Activated CD4-positive, alpha-beta memory T cell treated with anti-CD3 and anti-CD28 coated beads, Interleukin-2, amount 10 ng/mL, durations not matched to agents 7 days and 5 days (primary cell): ENCODE measurements around the gene TRPM5. TPM values are rescaled to one million over a fixed set of nuclear protein-coding genes. Genes with fewer than 3 reads are reported as not detected.

Experiments
- CTCF ChIA-PET: fragments of 350-600 bp; sonication (Branson Sonifier 250); formaldehyde crosslinking; loops from one replicate; lab custom pipeline; 2021; ENCODE audit warnings: antibody characterized with exemption, inconsistent platforms; lab: Charles Lee
- POLR2A ChIA-PET: fragments of 350-600 bp; sonication (Branson Sonifier 250); formaldehyde crosslinking; loops from one replicate; lab custom pipeline; 2021; ENCODE audit warnings: antibody characterized with exemption; lab: Charles Lee
- DNase-seq: peaks from one replicate; pipeline ENCODE4 v3.0.0-alpha.2; 2020
- H3K27ac Mint-ChIP-seq: one replicate; pipeline ENCODE4 v1.8.0; 2021; ENCODE audit warnings: mild to moderate bottlenecking, mixed read lengths
- H3K27me3 Mint-ChIP-seq: one replicate; pipeline ENCODE4 v1.8.0; 2021; ENCODE audit warnings: mixed read lengths
- H3K36me3 Mint-ChIP-seq: one replicate; pipeline ENCODE4 v1.8.0; 2021; ENCODE audit warnings: low read depth, mixed read lengths
- H3K4me1 Mint-ChIP-seq: one replicate; pipeline ENCODE4 v1.8.0; 2021; ENCODE audit warnings: mixed read lengths
- H3K4me3 Mint-ChIP-seq: one replicate; pipeline ENCODE4 v1.8.0; 2021; ENCODE audit warnings: mild to moderate bottlenecking, mixed read lengths
- H3K9me3 Mint-ChIP-seq: one replicate; pipeline ENCODE4 v1.8.0; 2021; ENCODE audit warnings: mixed read lengths
- total RNA-seq, 2 experiments: library from RNA; stranded (reverse); gene quantifications; one replicate each; pipeline ENCODE4 v1.2.3, GENCODE V29; 2021

The TRPM5 gene
- total RNA-seq, 2 experiments from 2014 or later: not detected

- ChIA-PET CTCF (no interaction called here), POLR2A (interaction anchor here (1.1 to 1.2 kb wide), 2 partner anchors 17 to 20 kb away, joined by 3 to 4 read pairs; no protein-coding TSS in a partner anchor)
- peak; percentile 43 for DNase-seq
- H3K4me1 Mint-ChIP-seq: peaks cover 31% of the 10 kb centered on the region
- H3K27me3 Mint-ChIP-seq: peaks cover 14% of the 10 kb centered on the region
- peak overlapping the region; percentile 71 for H3K27ac Mint-ChIP-seq
- no peaks in the 10 kb centered on the region for H3K36me3 Mint-ChIP-seq
- no peaks in the 10 kb centered on the region for H3K9me3 Mint-ChIP-seq
- peak overlapping the region; percentile 89 for H3K4me3 Mint-ChIP-seq
Observed at GRCh38 chr11:2446590-2447252, 2.4 kb upstream of the TRPM5 start.

- Mint-ChIP-seq H3K36me3 (no peaks in the 10 kb centered on the region), H3K4me3 (peak overlapping the region; percentile 89), H3K27me3 (peaks cover 14% of the 10 kb centered on the region), H3K27ac (peak overlapping the region; percentile 71), H3K4me1 (peaks cover 31% of the 10 kb centered on the region), H3K9me3 (no peaks in the 10 kb centered on the region)
- CTCF ChIA-PET: interaction anchor here (1.4 to 1.9 kb wide), 3 partner anchors 25 to 87 kb away, joined by 3 to 6 read pairs (median 4); no protein-coding TSS in a partner anchor
- POLR2A ChIA-PET: interaction anchor here (0.7 to 2.3 kb wide), 3 partner anchors 19 to 446 kb away, joined by 3 to 10 read pairs (median 4); no protein-coding TSS in a partner anchor
- no peak for DNase-seq
Observed at GRCh38 chr11:2445746-2446551, 1.6 kb upstream of the TRPM5 start.

GRCh38 chr11:2444821-2445745 lies 769 bp upstream of the TRPM5 start, which contains the start of gene KCNQ1:
KCNQ1 (plus strand) TSS chr11:2445008; CDS start chr11:2445099, 91 bp downstream.
- no peaks in the 10 kb centered on the region for H3K9me3 Mint-ChIP-seq
- H3K36me3 Mint-ChIP-seq: no peaks in the 10 kb centered on the region
- H3K4me1 Mint-ChIP-seq: peaks cover 34% of the 10 kb centered on the region
- ChIA-PET CTCF (interaction anchor here (1.4 to 1.9 kb wide), 3 partner anchors 24 to 88 kb away, joined by 3 to 6 read pairs (median 4); no protein-coding TSS in a partner anchor), POLR2A (interaction anchor here (1.5 to 2.3 kb wide), 2 partner anchors 20 to 22 kb away, joined by 3 to 10 read pairs; no protein-coding TSS in a partner anchor)
- DNase-seq: peak; percentile 68
- peaks cover 14% of the 10 kb centered on the region for H3K27me3 Mint-ChIP-seq
- peak within 1 kb of the TSS; percentile 89 for H3K4me3 Mint-ChIP-seq
- peak within 1 kb of the TSS; percentile 71 for H3K27ac Mint-ChIP-seq

GRCh38 chr11:2443406-2443805 lies 908 bp downstream of the TRPM5 start:
- ChIA-PET CTCF (no interaction called here), POLR2A (interaction anchor here (2.3 kb wide), 1 partner anchor 24 kb away, joined by 10 read pairs; no protein-coding TSS in a partner anchor)
- H3K4me3 Mint-ChIP-seq: peak overlapping the region; percentile 41
- peaks cover 14% of the 10 kb centered on the region for H3K27me3 Mint-ChIP-seq
- H3K9me3 Mint-ChIP-seq: no peaks in the 10 kb centered on the region
- H3K36me3 Mint-ChIP-seq: no peaks in the 10 kb centered on the region
- DNase-seq: no peak
- no peak overlapping the region for H3K27ac Mint-ChIP-seq
- peaks cover 34% of the 10 kb centered on the region for H3K4me1 Mint-ChIP-seq

GRCh38 chr11:2442589-2442988 lies 1.7 kb downstream of the TRPM5 start:
- ChIA-PET POLR2A (interaction anchor here (1.1 kb wide), 1 partner anchor 12 kb away, joined by 3 read pairs; no protein-coding TSS in a partner anchor), CTCF (no interaction called here)
- peaks cover 14% of the 10 kb centered on the region for H3K27me3 Mint-ChIP-seq
- H3K9me3 Mint-ChIP-seq: no peaks in the 10 kb centered on the region
- no peak overlapping the region for H3K4me3 Mint-ChIP-seq
- H3K4me1 Mint-ChIP-seq: peaks cover 28% of the 10 kb centered on the region
- DNase-seq: no peak
- H3K27ac Mint-ChIP-seq: no peak overlapping the region
- H3K36me3 Mint-ChIP-seq: no peaks in the 10 kb centered on the region

GRCh38 chr11:2441171-2441570 lies 3.1 kb downstream of the TRPM5 start:
- H3K36me3 Mint-ChIP-seq: no peaks in the 10 kb centered on the region
- H3K27ac Mint-ChIP-seq: no peak overlapping the region
- ChIA-PET CTCF (no interaction called here), POLR2A (no interaction called here)
- no peak overlapping the region for H3K4me3 Mint-ChIP-seq
- peaks cover 14% of the 10 kb centered on the region for H3K27me3 Mint-ChIP-seq
- peaks cover 18% of the 10 kb centered on the region for H3K4me1 Mint-ChIP-seq
- DNase-seq: no peak
- no peaks in the 10 kb centered on the region for H3K9me3 Mint-ChIP-seq

- CTCF ChIA-PET: no interaction called here
- Mint-ChIP-seq H3K36me3 (no peaks in the 10 kb centered on the region), H3K4me3 (no peak overlapping the region), H3K27me3 (peaks cover 14% of the 10 kb centered on the region), H3K9me3 (no peaks in the 10 kb centered on the region), H3K27ac (no peak overlapping the region), H3K4me1 (peaks cover 14% of the 10 kb centered on the region)
- POLR2A ChIA-PET: no interaction called here
- no peak for DNase-seq
Observed at GRCh38 chr11:2440646-2441045, 3.7 kb downstream of the TRPM5 start.

- peaks cover 12% of the 10 kb centered on the region for H3K27me3 Mint-ChIP-seq
- H3K4me1 Mint-ChIP-seq: peaks cover 10% of the 10 kb centered on the region
- ChIA-PET CTCF (no interaction called here), POLR2A (no interaction called here)
- no peaks in the 10 kb centered on the region for H3K9me3 Mint-ChIP-seq
- DNase-seq: no peak
- H3K27ac Mint-ChIP-seq: no peak overlapping the region
- no peaks in the 10 kb centered on the region for H3K36me3 Mint-ChIP-seq
- no peak overlapping the region for H3K4me3 Mint-ChIP-seq
Observed at GRCh38 chr11:2439820-2440219, 4.5 kb downstream of the TRPM5 start.

GRCh38 chr11:2437516-2437915 lies 6.8 kb downstream of the TRPM5 start:
- Mint-ChIP-seq H3K9me3 (no peaks in the 10 kb centered on the region), H3K27ac (no peak overlapping the region), H3K36me3 (no peaks in the 10 kb centered on the region), H3K27me3 (peaks cover 3% of the 10 kb centered on the region), H3K4me1 (peaks cover 3% of the 10 kb centered on the region), H3K4me3 (no peak overlapping the region)
- ChIA-PET POLR2A (no interaction called here), CTCF (no interaction called here)
- DNase-seq: no peak

GRCh38 chr11:2436521-2437031 lies 7.7 kb downstream of the TRPM5 start:
- Mint-ChIP-seq H3K27me3 (no peaks in the 10 kb centered on the region), H3K36me3 (no peaks in the 10 kb centered on the region), H3K4me3 (no peak overlapping the region), H3K4me1 (peaks cover 3% of the 10 kb centered on the region), H3K9me3 (no peaks in the 10 kb centered on the region), H3K27ac (no peak overlapping the region)
- no peak for DNase-seq
- POLR2A ChIA-PET: interaction anchor here (0.6 kb wide), 1 partner anchor 191 kb away, joined by 3 read pairs; no protein-coding TSS in a partner anchor
- CTCF ChIA-PET: no interaction called here

GRCh38 chr11:2436013-2436520 lies 8.2 kb downstream of the TRPM5 start:
- H3K27ac Mint-ChIP-seq: no peak overlapping the region
- no peaks in the 10 kb centered on the region for H3K36me3 Mint-ChIP-seq
- H3K9me3 Mint-ChIP-seq: no peaks in the 10 kb centered on the region
- no peak for DNase-seq
- H3K4me3 Mint-ChIP-seq: no peak overlapping the region
- peaks cover 3% of the 10 kb centered on the region for H3K4me1 Mint-ChIP-seq
- ChIA-PET CTCF (no interaction called here), POLR2A (no interaction called here)
- H3K27me3 Mint-ChIP-seq: no peaks in the 10 kb centered on the region
